GM12878 (cell line): Measurements from ENCODE around the gene RECK. TPM values are rescaled to one million over a fixed set of nuclear protein-coding genes. Genes with fewer than 3 reads are reported as not detected.

Source experiments
- ATAC-seq: fragments of 200-7000 bp; cut with Tn5 transposase; 3 replicates; pipeline ENCODE4 v1.9.1; 2020; ENCODE audit warnings: mild to moderate bottlenecking, moderate library complexity
- BruUV-seq: library from RNA; stranded (reverse); fragments of 400-500 nt; replicated peaks from 2 replicates; lab custom pipeline; 2021; lab: Mats Ljungman, UMichigan
- CTCF ChIA-PET: fragments of 300-600 bp; sonication (Branson Sonifier 250); formaldehyde crosslinking; extraction: SDS; loops from one replicate; lab custom pipeline; 2021; ENCODE audit warnings: inconsistent platforms; lab: Yijun Ruan, JAX
- POLR2A ChIA-PET: fragments of 350-600 bp; formaldehyde crosslinking; extraction: SDS; loops from one replicate; lab custom pipeline; 2021; ENCODE audit warnings: inconsistent platforms; lab: Charles Lee
- RAD21 ChIA-PET: fragments of 300-600 bp; sonication (Branson Sonifier 250); formaldehyde crosslinking; loops from one replicate; lab custom pipeline; 2023; ENCODE audit warnings: antibody characterized with exemption; ENCODE audit not compliant: unreplicated experiment; lab: Charles Lee
- SMC1A ChIA-PET: fragments of 300-600 bp; sonication (Branson Sonifier 250); formaldehyde crosslinking; loops from one replicate; lab custom pipeline; 2023; ENCODE audit not compliant: unreplicated experiment, uncharacterized antibody; lab: Charles Lee
- DNase-seq: peaks from one replicate; pipeline ENCODE4 v3.0.0-alpha.2; 2011; ENCODE audit warnings: low read depth, low spot score
- FAIRE-seq: peaks from 3 replicates; lab custom pipeline; 2011; peaks lifted over from hg19 to GRCh38; lab: Jason Lieb, UNC
- H2AFZ ChIP-seq: 2 replicates; pipeline ENCODE4 v1.6.0; 2011; ENCODE audit warnings: low read depth, low read length, control low read depth; ENCODE audit not compliant: control insufficient read depth
- H3K27ac ChIP-seq: 2 replicates; pipeline ENCODE4 v1.5.1; 2011; ENCODE audit warnings: control low read depth; ENCODE audit not compliant: control insufficient read depth, insufficient read depth
- H3K27me3 ChIP-seq, 2 experiments: replicated peaks in 1 of 2; 2 replicates each; pipeline versions ENCODE4 v1.6.0 to v1.6.1; 2011; ENCODE audit warnings: low read length in 1 of 2; ENCODE audit not compliant: control insufficient read depth in 2 of 2, insufficient read depth in 2 of 2
- H3K36me3 ChIP-seq, 2 experiments: 2 replicates each; pipeline ENCODE4 v1.5.1; 2011; ENCODE audit warnings: low read length in 1 of 2; ENCODE audit not compliant: control insufficient read depth in 2 of 2, insufficient read depth in 2 of 2
- H3K4me1 ChIP-seq: 2 replicates; pipeline ENCODE4 v1.6.1; 2011; ENCODE audit warnings: mild to moderate bottlenecking, low read length, moderate library complexity, mixed read lengths; ENCODE audit not compliant: control insufficient read depth, insufficient read depth
- H3K4me2 ChIP-seq: 2 replicates; pipeline ENCODE4 v1.6.0; 2011; ENCODE audit warnings: control low read depth; ENCODE audit not compliant: control insufficient read depth, insufficient read depth
- H3K4me3 ChIP-seq: fragments of 200-600 bp; sonication (generic); 2 replicates; pipeline ENCODE4 v1.5.1; 2016
- H3K79me2 ChIP-seq: 2 replicates; pipeline ENCODE4 v1.6.0; 2011; ENCODE audit warnings: low read length; ENCODE audit not compliant: control insufficient read depth, insufficient read depth
- H3K9ac ChIP-seq: 2 replicates; pipeline ENCODE4 v1.8.0; 2011; ENCODE audit warnings: low read length, control low read depth, mixed read lengths; ENCODE audit not compliant: control insufficient read depth, insufficient read depth
- H3K9me3 ChIP-seq: replicated peaks from 3 replicates; pipeline ENCODE4 v1.5.1; 2011; ENCODE audit warnings: mild to moderate bottlenecking, low read length; ENCODE audit not compliant: control insufficient read depth, insufficient read depth
- H4K20me1 ChIP-seq: 2 replicates; pipeline ENCODE4 v1.6.0; 2011; ENCODE audit not compliant: control insufficient read depth, insufficient read depth
- ATF7 ChIP-seq: fragments of 450-650 bp; IDR thresholded peaks from 2 replicates; pipeline ENCODE4 v1.6.1; 2016; ENCODE audit warnings: low read depth, mild to moderate bottlenecking
- BCLAF1 ChIP-seq: fragments of 450-650 bp; IDR thresholded peaks from 2 replicates; pipeline ENCODE4 v1.6.1; 2017; ENCODE audit warnings: antibody characterized with exemption, mild to moderate bottlenecking, moderate library complexity
- CBX5 ChIP-seq: sonication (generic); IDR thresholded peaks from 2 replicates; pipeline ENCODE4 v1.6.1; 2016; ENCODE audit warnings: low read depth, moderate library complexity, mild to moderate bottlenecking, inconsistent platforms
- CHD4 ChIP-seq: fragments of 200-600 bp; sonication (generic); IDR thresholded peaks from 2 replicates; pipeline ENCODE4 v1.6.1; 2016; ENCODE audit warnings: mild to moderate bottlenecking
- ETV6 ChIP-seq, 2 experiments: fragments of 450-650 bp in 1 of 2; IDR thresholded peaks in 1 of 2; conservative IDR thresholded peaks in 1 of 2; 2 replicates each; pipeline ENCODE4 v1.6.1; 2014; ENCODE audit warnings: antibody characterized with exemption in 1 of 2, borderline replicate concordance in 1 of 2, low read depth in 1 of 2, mild to moderate bottlenecking in 1 of 2, moderate library complexity in 1 of 2
- IRF3 ChIP-seq: fragments of 450-650 bp; IDR thresholded peaks from 2 replicates; pipeline ENCODE4 v1.6.1; 2014; ENCODE audit warnings: mild to moderate bottlenecking
- JUNB ChIP-seq: IDR thresholded peaks from 2 replicates; pipeline ENCODE4 v1.6.1; 2016; ENCODE audit warnings: antibody characterized with exemption, mild to moderate bottlenecking
- LARP7 ChIP-seq: fragments of 450-650 bp; IDR thresholded peaks from 2 replicates; pipeline ENCODE4 v1.6.1; 2017; ENCODE audit warnings: mild to moderate bottlenecking
- RUNX3 ChIP-seq: IDR thresholded peaks from 2 replicates; pipeline ENCODE4 v1.6.1; 2012; ENCODE audit warnings: low read length, inconsistent platforms
- SRF ChIP-seq, 2 experiments: IDR thresholded peaks; 2 replicates each; pipeline ENCODE4 v1.6.1; 2011; ENCODE audit warnings: low read depth in 2 of 2, low read length in 2 of 2, mild to moderate bottlenecking in 1 of 2, moderate library complexity in 1 of 2
- YY1 ChIP-seq: IDR thresholded peaks from 2 replicates; pipeline ENCODE4 v1.6.1; 2011; ENCODE audit warnings: low read depth, mild to moderate bottlenecking, low read length
- ZNF24 ChIP-seq: fragments of 450-650 bp; IDR thresholded peaks from 2 replicates; pipeline ENCODE4 v1.6.1; 2017; ENCODE audit warnings: antibody characterized with exemption, mild to moderate bottlenecking
- WGBS: methylation state at CpG from one replicate; pipeline ENCODE4 v1.1.6; 2016; ENCODE audit warnings: low lambda C conversion rate; ENCODE audit not compliant: insufficient replicate concordance, insufficient coverage; ENCODE audit errors: missing lambda C conversion rate; 5-methylcytosine and 5-hydroxymethylcytosine counted together
- in situ Hi-C: fragments of 300-500 bp; cut with MboI; formaldehyde crosslinking; loops from 9 replicates; pipeline ENCODE4 v1.14.3; 2018; ENCODE audit warnings: mixed read lengths
- intact Hi-C: fragments of 100-400 bp; cut with micrococcal nuclease; formaldehyde crosslinking; loops from one replicate; pipeline ENCODE4 v1.14.2; 2022; ENCODE audit not compliant: unreplicated experiment
- polyA plus RNA-seq, 11 experiments: library from polyadenylated mRNA; depleted of rRNA in 4 of 11; unstranded in 6 of 11; stranded (reverse) in 5 of 11; fragments of >200 nt; fragmentation: Nextera tagmentation in 4 of 11; fragmentation: Illumina TruSeq in 1 of 11; extraction: Ambion mirVana in 4 of 11; extraction: Trizol in 1 of 11; gene quantifications; 1 replicate in 1 of 11; 2 replicates in 10 of 11; pipeline versions ENCODE4 v1.2.1 to v1.2.3, GENCODE V29; 2011 to 2016; ENCODE audit warnings: inconsistent platforms in 2 of 11, missing spikeins in 2 of 11, low read depth in 1 of 11
- total RNA-seq, 4 experiments: library from RNA; depleted of rRNA in 3 of 4; stranded (reverse); fragments of >200 nt in 3 of 4; fragmentation: Illumina TruSeq in 1 of 4; extraction: Trizol in 1 of 4; gene quantifications; 2 replicates each; pipeline versions ENCODE4 v1.2.1 to v1.2.3, GENCODE V29; 2013 to 2021
- TF ChIP-seq, protein P1 (sequence below): fragments of 450-650 bp; IDR thresholded peaks from 2 replicates; pipeline ENCODE4 v1.6.1; 2016; ENCODE audit warnings: mild to moderate bottlenecking
- TF ChIP-seq, protein P2 (sequence below): fragments of 450-650 bp; formaldehyde crosslinking; IDR thresholded peaks from 2 replicates; pipeline ENCODE4 v1.5.0; 2022; ENCODE audit warnings: mild to moderate bottlenecking, missing genetic modification characterization

RECK gene
- total and polyA plus RNA-seq, 10 of the 15 experiments (the other 5 are each of a cell fraction or from before 2014, with no cell fraction given) = 0.02 to 0.40 (median 0.13) TPM

GRCh38 chr9:36036780-36037548, at the start of gene RECK (continued):
- no peak for TF ChIP-seq ETV6 (conservative IDR thresholded peaks at IDR 0.05 in 1 of 2, IDR thresholded peaks at IDR 0.05 in 1 of 2; ENCODE audit: borderline replicate concordance in 1 of 2, low read depth in 1 of 2)
- TF ChIP-seq, protein P1, sequence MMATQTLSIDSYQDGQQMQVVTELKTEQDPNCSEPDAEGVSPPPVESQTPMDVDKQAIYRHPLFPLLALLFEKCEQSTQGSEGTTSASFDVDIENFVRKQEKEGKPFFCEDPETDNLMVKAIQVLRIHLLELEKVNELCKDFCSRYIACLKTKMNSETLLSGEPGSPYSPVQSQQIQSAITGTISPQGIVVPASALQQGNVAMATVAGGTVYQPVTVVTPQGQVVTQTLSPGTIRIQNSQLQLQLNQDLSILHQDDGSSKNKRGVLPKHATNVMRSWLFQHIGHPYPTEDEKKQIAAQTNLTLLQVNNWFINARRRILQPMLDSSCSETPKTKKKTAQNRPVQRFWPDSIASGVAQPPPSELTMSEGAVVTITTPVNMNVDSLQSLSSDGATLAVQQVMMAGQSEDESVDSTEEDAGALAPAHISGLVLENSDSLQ = no peak
- TF ChIP-seq ZNF24 = no peak

DNA sequence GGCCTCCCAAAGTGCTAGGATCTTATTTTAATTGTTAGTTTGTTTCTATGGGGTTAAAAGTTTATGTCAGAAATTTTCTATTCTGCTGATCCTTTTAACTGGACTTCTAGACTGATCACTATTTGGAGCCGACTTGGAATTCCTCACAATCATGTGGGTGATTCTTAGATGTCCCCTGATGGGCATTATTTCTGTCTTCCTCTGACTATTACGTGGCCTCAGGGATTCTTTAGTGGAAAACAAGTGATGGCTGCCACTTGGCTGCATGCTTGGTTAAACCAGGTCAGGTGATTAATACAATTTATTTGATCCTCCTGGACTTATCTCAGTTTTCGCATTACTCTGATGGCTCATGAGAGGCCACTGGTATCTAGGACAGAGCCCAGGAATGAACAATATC, 46.6 kb upstream of the RECK start:
- Histone ChIP-seq H3K36me3 (no peaks in the 10 kb centered on the region), H2AFZ (no peak overlapping the region), H3K4me2 (no peak overlapping the region), H3K79me2 (no peaks in the 10 kb centered on the region), H3K9ac (no peak overlapping the region), H3K27ac (no peak overlapping the region), H3K27me3 (peaks cover 0 to 2% of the 10 kb centered on the region in 2 experiments; a peak in 1 of 4 replicates), H4K20me1 (no peaks in the 10 kb centered on the region), H3K4me1 (no peaks in the 10 kb centered on the region), H3K4me3 (no peak overlapping the region), H3K9me3 (no peaks in the 10 kb centered on the region)
- BruUV-seq = no TSS peak
- ChIA-PET CTCF (interaction anchor here (0.7 kb wide), 1 partner anchor 18 kb away, joined by 3 read pairs; no protein-coding TSS in a partner anchor), RAD21 (no interaction called here), SMC1A (no interaction called here), POLR2A (no interaction called here)
- DNase-seq (no peak), FAIRE-seq (no peak), ATAC-seq (no peak)
- WGBS = 14% methylated on average over 3 of the region's 3 CpGs
- in situ Hi-C loops (no loop called here), intact Hi-C loops (no loop called here)
- TF ChIP-seq SRF (IDR thresholded peaks at IDR 0.05; ENCODE audit: low read depth in 2 of 2, low read length in 2 of 2) = no peak
- no peak for TF ChIP-seq LARP7
- TF ChIP-seq, protein P2, sequence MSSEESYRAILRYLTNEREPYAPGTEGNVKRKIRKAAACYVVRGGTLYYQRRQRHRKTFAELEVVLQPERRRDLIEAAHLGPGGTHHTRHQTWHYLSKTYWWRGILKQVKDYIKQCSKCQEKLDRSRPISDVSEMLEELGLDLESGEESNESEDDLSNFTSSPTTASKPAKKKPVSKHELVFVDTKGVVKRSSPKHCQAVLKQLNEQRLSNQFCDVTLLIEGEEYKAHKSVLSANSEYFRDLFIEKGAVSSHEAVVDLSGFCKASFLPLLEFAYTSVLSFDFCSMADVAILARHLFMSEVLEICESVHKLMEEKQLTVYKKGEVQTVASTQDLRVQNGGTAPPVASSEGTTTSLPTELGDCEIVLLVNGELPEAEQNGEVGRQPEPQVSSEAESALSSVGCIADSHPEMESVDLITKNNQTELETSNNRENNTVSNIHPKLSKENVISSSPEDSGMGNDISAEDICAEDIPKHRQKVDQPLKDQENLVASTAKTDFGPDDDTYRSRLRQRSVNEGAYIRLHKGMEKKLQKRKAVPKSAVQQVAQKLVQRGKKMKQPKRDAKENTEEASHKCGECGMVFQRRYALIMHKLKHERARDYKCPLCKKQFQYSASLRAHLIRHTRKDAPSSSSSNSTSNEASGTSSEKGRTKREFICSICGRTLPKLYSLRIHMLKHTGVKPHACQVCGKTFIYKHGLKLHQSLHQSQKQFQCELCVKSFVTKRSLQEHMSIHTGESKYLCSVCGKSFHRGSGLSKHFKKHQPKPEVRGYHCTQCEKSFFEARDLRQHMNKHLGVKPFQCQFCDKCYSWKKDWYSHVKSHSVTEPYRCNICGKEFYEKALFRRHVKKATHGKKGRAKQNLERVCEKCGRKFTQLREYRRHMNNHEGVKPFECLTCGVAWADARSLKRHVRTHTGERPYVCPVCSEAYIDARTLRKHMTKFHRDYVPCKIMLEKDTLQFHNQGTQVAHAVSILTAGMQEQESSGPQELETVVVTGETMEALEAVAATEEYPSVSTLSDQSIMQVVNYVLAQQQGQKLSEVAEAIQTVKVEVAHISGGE = no peak
- TF ChIP-seq JUNB = no peak
- TF ChIP-seq CBX5 = no peak
- no peak for TF ChIP-seq CHD4
- no peak for TF ChIP-seq IRF3
- TF ChIP-seq ATF7 = no peak
- no peak for TF ChIP-seq RUNX3
- TF ChIP-seq YY1 = no peak
- TF ChIP-seq BCLAF1 = no peak
- TF ChIP-seq, all 136 proteins: peak for 0
